ENCODE data around the gene GNAT1.
A peak's percentile ranks its signal among the peaks of the same experiment; 100 is the strongest.

GNAT1 gene

GRCh38 chr3:50163572-50164455 is 27.6 kb upstream of the GNAT1 start:
- DNase-seq (ENCODE audit: low spot score) = no peak

- no peak for DNase-seq (ENCODE audit: low spot score)
Observed at GRCh38 chr3:50164481-50164880, 26.9 kb upstream of the GNAT1 start.

GRCh38 chr3:50164984-50165909 is 26.2 kb upstream of the GNAT1 start:
- DNase-seq (ENCODE audit: low spot score) = no peak

- no peak for DNase-seq (ENCODE audit: low spot score)
Observed at GRCh38 chr3:50165910-50166538, 25.4 kb upstream of the GNAT1 start.

- no peak for DNase-seq (ENCODE audit: low spot score)
Observed at GRCh38 chr3:50166620-50167019, 24.8 kb upstream of the GNAT1 start.

GRCh38 chr3:50167069-50167840 is 24.2 kb upstream of the GNAT1 start:
- DNase-seq (ENCODE audit: low spot score) = no peak

GRCh38 chr3:50167841-50168209 is 23.6 kb upstream of the GNAT1 start:
- DNase-seq (ENCODE audit: low spot score) = no peak

- DNase-seq (ENCODE audit: low spot score) = no peak
Observed at GRCh38 chr3:50168388-50168787, 23.0 kb upstream of the GNAT1 start.

GRCh38 chr3:50168791-50169190 is 22.6 kb upstream of the GNAT1 start:
- DNase-seq (ENCODE audit: low spot score) = no peak

GRCh38 chr3:50169232-50169832 is 22.1 kb upstream of the GNAT1 start:
- no peak for DNase-seq (ENCODE audit: low spot score)

GRCh38 chr3:50169858-50170257 is 21.6 kb upstream of the GNAT1 start:
- DNase-seq (ENCODE audit: low spot score) = no peak

- DNase-seq (ENCODE audit: low spot score) = no peak
Observed at GRCh38 chr3:50170689-50171088, 20.7 kb upstream of the GNAT1 start.

- DNase-seq (ENCODE audit: low spot score) = no peak
Observed at GRCh38 chr3:50171540-50172301, 19.7 kb upstream of the GNAT1 start.

GRCh38 chr3:50172626-50173220 is 18.7 kb upstream of the GNAT1 start:
- no peak for DNase-seq (ENCODE audit: low spot score)

GRCh38 chr3:50173685-50174516 is 17.5 kb upstream of the GNAT1 start:
- peak; percentile 71 for DNase-seq (ENCODE audit: low spot score)

- no peak for DNase-seq (ENCODE audit: low spot score)
Observed at GRCh38 chr3:50174517-50174895, 16.9 kb upstream of the GNAT1 start.

GRCh38 chr3:50174947-50175524 is 16.4 kb upstream of the GNAT1 start:
- no peak for DNase-seq (ENCODE audit: low spot score)

- DNase-seq (ENCODE audit: low spot score) = no peak
Observed at GRCh38 chr3:50177346-50177745, 14.1 kb upstream of the GNAT1 start.

- no peak for DNase-seq (ENCODE audit: low spot score)
Observed at GRCh38 chr3:50179710-50180109, 11.7 kb upstream of the GNAT1 start.
